ENCODE measurements around the gene CPEB2. TPM values are rescaled to one million over a fixed set of nuclear protein-coding genes. Genes with fewer than 3 reads are reported as not detected.

CPEB2 gene
- total and polyA plus RNA-seq, 3 donors from 2014 or later: 76.6 to 95.6 (median 93.6) TPM

DNA sequence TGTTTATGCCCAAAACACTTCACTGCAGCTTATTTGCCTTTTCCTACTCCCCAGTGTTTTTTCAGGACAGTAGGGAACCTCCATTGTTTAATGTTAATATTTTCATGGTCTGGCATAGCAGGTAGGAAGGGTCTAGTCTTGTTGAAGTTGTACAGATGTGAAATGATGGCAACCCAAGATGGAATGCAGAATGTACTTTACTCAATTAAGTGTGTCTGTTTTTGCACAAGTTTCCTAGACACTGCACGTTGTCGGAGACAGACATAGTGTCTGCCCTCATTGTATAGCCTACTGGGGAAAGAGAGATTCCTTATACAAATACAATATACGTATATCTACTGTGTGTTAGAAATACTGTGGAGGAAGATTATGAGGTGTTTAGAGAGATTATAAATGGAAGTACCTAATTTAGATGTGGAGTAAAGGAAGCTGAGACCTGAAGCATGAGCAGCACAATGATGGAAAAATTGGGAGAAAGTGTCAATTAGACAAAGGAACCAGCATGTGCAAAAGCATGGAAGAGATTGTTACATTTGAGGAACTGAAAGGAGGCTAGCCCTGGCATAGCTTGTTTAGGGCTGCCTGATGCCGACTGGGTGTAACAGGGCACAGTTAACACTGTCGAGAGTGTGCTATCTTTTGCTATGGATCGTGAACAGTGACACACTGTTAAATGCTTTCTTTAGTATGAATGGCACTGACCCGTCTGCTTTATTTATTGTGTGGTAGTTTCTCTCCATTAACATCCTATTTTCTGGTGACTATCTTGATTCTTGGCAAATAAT lies 18.4 kb downstream of the CPEB2 start:
- intact Hi-C loops (cut with DNase I; ENCODE audit: low total_unique reads): no loop called here
- no peaks in the 10 kb centered on the region for H3K36me3 ChIP-seq (ENCODE audit: low read depth, missing control alignments)
- peaks cover 11% of the 10 kb centered on the region for H3K4me1 ChIP-seq
- peak overlapping the region in 1 of 2 donors; percentile 32 for H3K27ac ChIP-seq
- H3K4me3 ChIP-seq: no peak overlapping the region
- TF ChIP-seq, protein P1, sequence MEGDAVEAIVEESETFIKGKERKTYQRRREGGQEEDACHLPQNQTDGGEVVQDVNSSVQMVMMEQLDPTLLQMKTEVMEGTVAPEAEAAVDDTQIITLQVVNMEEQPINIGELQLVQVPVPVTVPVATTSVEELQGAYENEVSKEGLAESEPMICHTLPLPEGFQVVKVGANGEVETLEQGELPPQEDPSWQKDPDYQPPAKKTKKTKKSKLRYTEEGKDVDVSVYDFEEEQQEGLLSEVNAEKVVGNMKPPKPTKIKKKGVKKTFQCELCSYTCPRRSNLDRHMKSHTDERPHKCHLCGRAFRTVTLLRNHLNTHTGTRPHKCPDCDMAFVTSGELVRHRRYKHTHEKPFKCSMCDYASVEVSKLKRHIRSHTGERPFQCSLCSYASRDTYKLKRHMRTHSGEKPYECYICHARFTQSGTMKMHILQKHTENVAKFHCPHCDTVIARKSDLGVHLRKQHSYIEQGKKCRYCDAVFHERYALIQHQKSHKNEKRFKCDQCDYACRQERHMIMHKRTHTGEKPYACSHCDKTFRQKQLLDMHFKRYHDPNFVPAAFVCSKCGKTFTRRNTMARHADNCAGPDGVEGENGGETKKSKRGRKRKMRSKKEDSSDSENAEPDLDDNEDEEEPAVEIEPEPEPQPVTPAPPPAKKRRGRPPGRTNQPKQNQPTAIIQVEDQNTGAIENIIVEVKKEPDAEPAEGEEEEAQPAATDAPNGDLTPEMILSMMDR (IDR thresholded peaks at IDR 0.05): no peak
- TF ChIP-seq POLR2A (IDR thresholded peaks at IDR 0.05): no peak
- no peaks in the 10 kb centered on the region for H3K9me3 ChIP-seq
- no peak for DNase-seq
- H3K27me3 ChIP-seq: no peaks in the 10 kb centered on the region
- WGBS, 2 donors: 82 to 89% methylated on average over 7 of the region's 7 CpGs

DNA sequence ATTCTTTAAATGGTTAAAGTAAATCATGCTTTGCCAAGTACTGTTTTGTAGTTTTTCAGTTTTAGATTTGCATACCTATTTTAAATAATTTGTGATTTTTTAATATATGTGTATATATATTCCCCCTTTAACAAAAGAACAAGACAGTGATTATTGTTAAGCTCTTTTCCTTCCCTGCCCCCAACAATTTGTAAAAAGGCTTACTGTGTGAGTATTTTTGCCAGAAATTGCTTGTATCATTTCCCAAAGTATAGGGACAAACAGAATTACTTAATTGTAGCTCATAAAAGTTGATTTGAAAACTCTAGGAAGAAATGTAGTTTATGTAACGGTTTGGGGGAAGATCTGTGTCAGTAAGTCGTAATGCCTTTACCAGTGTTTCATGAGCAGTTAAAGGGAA lies 19.0 kb downstream of the CPEB2 start:
- Histone ChIP-seq H3K9me3 (no peaks in the 10 kb centered on the region), H3K36me3 (ENCODE audit: low read depth, missing control alignments) (no peaks in the 10 kb centered on the region), H3K4me3 (no peak overlapping the region), H3K27ac (peak overlapping the region in 1 of 2 donors; percentile 32), H3K4me1 (peaks cover 11% of the 10 kb centered on the region), H3K27me3 (no peaks in the 10 kb centered on the region)
- 19 to 22% methylated on average over 2 of the region's 2 CpGs for WGBS, 2 donors
- intact Hi-C loops (cut with DNase I; ENCODE audit: low total_unique reads): no loop called here
- no peak for DNase-seq
- no peak for TF ChIP-seq POLR2A (IDR thresholded peaks at IDR 0.05)
- TF ChIP-seq, protein P1 (IDR thresholded peaks at IDR 0.05): no peak

DNA sequence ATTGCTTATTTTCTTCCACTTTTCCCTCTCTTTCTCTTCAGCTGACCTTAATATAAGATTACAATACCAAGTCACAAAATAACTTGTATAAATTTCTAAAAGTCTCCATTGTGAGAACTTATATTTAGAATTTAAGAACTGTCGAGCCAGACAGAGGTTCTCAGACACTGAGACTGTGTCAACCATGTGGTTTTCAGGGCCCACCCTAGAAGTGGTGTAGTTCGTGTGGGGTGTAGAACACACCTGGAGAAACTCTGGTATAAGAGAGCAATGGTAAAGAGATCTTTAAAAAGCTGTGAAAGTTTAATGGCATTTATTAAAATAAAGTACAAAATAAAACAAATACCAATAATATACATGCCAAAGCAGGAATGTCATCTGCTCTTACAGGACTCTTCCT lies 19.7 kb downstream of the CPEB2 start:
- no peak overlapping the region for H3K4me3 ChIP-seq
- no peaks in the 10 kb centered on the region for H3K27me3 ChIP-seq
- intact Hi-C loops (cut with DNase I; ENCODE audit: low total_unique reads): no loop called here
- H3K4me1 ChIP-seq: peaks cover 11% of the 10 kb centered on the region
- no peak for DNase-seq
- no peaks in the 10 kb centered on the region for H3K9me3 ChIP-seq
- H3K27ac ChIP-seq: peak overlapping the region in 1 of 2 donors; percentile 32
- WGBS, 2 donors: 77 to 81% methylated on average over 2 of the region's 2 CpGs
- no peak for TF ChIP-seq POLR2A (IDR thresholded peaks at IDR 0.05)
- TF ChIP-seq, protein P1 (IDR thresholded peaks at IDR 0.05): no peak
- no peaks in the 10 kb centered on the region for H3K36me3 ChIP-seq (ENCODE audit: low read depth, missing control alignments)

DNA sequence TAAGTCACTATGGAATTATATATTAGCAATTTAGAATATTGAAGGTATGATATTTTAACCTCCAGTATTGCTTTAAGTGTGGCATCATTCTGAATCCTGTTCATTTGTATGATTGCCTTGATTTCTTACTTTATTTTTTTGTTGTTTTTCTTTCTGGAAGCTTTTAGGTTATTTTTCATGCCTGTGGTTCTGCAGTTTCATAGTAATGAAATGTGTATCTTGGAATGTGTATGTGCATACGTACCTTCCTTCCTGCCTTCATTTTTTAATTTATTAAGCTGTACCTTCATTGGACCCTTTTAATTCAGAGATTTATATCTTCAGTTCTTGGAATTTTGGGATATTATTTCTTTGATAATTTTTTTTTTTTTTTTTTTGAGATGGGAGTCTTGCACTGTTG lies 22.1 kb downstream of the CPEB2 start:
- Histone ChIP-seq H3K9me3 (no peaks in the 10 kb centered on the region), H3K36me3 (ENCODE audit: low read depth, missing control alignments) (no peaks in the 10 kb centered on the region), H3K4me1 (peaks cover 11% of the 10 kb centered on the region), H3K4me3 (no peak overlapping the region), H3K27me3 (no peaks in the 10 kb centered on the region), H3K27ac (no peak overlapping the region)
- WGBS, 2 donors: 0% methylated on average over 1 of the region's 1 CpG
- intact Hi-C loops (cut with DNase I; ENCODE audit: low total_unique reads): no loop called here
- TF ChIP-seq, protein P1 (IDR thresholded peaks at IDR 0.05): no peak
- no peak for TF ChIP-seq POLR2A (IDR thresholded peaks at IDR 0.05)
- DNase-seq: no peak

DNA sequence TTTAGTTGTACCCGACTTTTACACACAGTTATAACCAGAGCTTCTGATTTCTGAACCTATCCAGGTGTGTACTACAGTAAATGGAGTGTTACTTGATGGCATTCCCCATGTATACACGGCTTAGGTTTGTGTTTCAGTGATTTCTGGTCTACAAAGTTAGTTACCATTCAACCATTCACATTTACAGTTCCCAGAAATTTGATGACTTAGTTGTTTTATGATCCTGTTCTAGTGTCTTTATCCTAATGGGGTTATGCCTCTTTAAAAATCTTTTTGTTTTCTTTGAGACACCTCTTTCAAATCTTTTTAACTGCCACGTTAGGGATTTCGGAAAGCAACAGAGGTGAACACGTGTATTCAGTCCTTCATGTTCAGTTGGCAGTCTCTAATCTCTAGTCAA lies 23.4 kb downstream of the CPEB2 start:
- H3K4me1 ChIP-seq: peaks cover 11% of the 10 kb centered on the region
- no peak overlapping the region for H3K4me3 ChIP-seq
- H3K27ac ChIP-seq: no peak overlapping the region
- no peaks in the 10 kb centered on the region for H3K27me3 ChIP-seq
- 88 to 97% methylated on average over 5 of the region's 5 CpGs for WGBS, 2 donors
- H3K36me3 ChIP-seq (ENCODE audit: low read depth, missing control alignments): no peaks in the 10 kb centered on the region
- no peak for TF ChIP-seq POLR2A (IDR thresholded peaks at IDR 0.05)
- TF ChIP-seq, protein P1 (IDR thresholded peaks at IDR 0.05): no peak
- intact Hi-C loops (cut with DNase I; ENCODE audit: low total_unique reads): no loop called here
- no peaks in the 10 kb centered on the region for H3K9me3 ChIP-seq
- DNase-seq: no peak
